SU-DHL-6 (cell line): Measurements from ENCODE around the gene PIR.

ENCODE experiments used
- H2AFZ ChIP-seq: fragments of 200-600 bp; sonication (generic); 2 replicates; pipeline ENCODE4 v1.6.1; 2014; ENCODE audit warnings: low read depth, mild to moderate bottlenecking, moderate library complexity, mixed read lengths, antibody characterized with exemption, low read length; ENCODE audit not compliant: severe bottlenecking
- H3F3A ChIP-seq: fragments of 200-600 bp; shearing (Covaris generic); 2 replicates; pipeline ENCODE4 v1.6.0; 2016; ENCODE audit warnings: antibody characterized with exemption, mild to moderate bottlenecking; ENCODE audit not compliant: insufficient read depth
- H3K27ac ChIP-seq: fragments of 200-600 bp; sonication (generic); 2 replicates; pipeline ENCODE4 v1.5.1; 2016; ENCODE audit warnings: low read depth, mild to moderate bottlenecking, low read length, moderate library complexity, mixed read lengths
- H3K27me3 ChIP-seq: fragments of 200-600 bp; sonication (generic), shearing (Covaris generic); 2 replicates; pipeline ENCODE4 v1.6.0; 2014; ENCODE audit warnings: mild to moderate bottlenecking, low read length
- H3K36me3 ChIP-seq: fragments of 200-600 bp; sonication (generic); 2 replicates; pipeline ENCODE4 v1.6.1; 2014; ENCODE audit warnings: mild to moderate bottlenecking, low read length, mixed read lengths
- H3K4me2 ChIP-seq: fragments of 300-600, 200-600 bp; shearing (Covaris generic), sonication (generic); 2 replicates; pipeline ENCODE4 v1.6.0; 2014; ENCODE audit warnings: low read length, low read depth, mild to moderate bottlenecking; ENCODE audit not compliant: poor library complexity, severe bottlenecking
- H3K4me3 ChIP-seq: fragments of 200-600 bp; sonication (generic); 2 replicates; pipeline ENCODE4 v1.5.1; 2014; ENCODE audit warnings: antibody characterized with exemption, low read length, mild to moderate bottlenecking, mixed read lengths; ENCODE audit not compliant: insufficient read depth, poor library complexity, severe bottlenecking
- H3K79me2 ChIP-seq: fragments of 200-600 bp; sonication (generic); 2 replicates; pipeline ENCODE4 v1.6.1; 2014; ENCODE audit warnings: mild to moderate bottlenecking, low read length, moderate library complexity; ENCODE audit not compliant: insufficient read depth
- H3K9ac ChIP-seq: fragments of 200-600 bp; sonication (generic); 2 replicates; pipeline ENCODE4 v1.7.0; 2014; ENCODE audit warnings: mild to moderate bottlenecking, low read length
- H3K9me2 ChIP-seq: fragments of 200-600 bp; sonication (generic); replicated peaks from 2 replicates; pipeline ENCODE4 v1.6.1; 2014; ENCODE audit warnings: low read length; ENCODE audit not compliant: insufficient read depth
- H3K9me3 ChIP-seq: fragments of 200-600 bp; sonication (generic); 2 replicates; pipeline ENCODE4 v1.6.1; 2014; ENCODE audit warnings: low read length, mixed read lengths; ENCODE audit not compliant: insufficient read depth
- H4K20me1 ChIP-seq: fragments of 200-600 bp; sonication (generic); 2 replicates; pipeline ENCODE4 v1.6.1; 2014; ENCODE audit warnings: low read depth, mild to moderate bottlenecking, antibody characterized with exemption, low read length, moderate library complexity, mixed read lengths
- CTCF ChIP-seq: fragments of 200-600 bp; sonication (generic); IDR thresholded peaks from one replicate; pipeline ENCODE4 v1.5.1; 2017; ENCODE audit warnings: antibody characterized with exemption, mild to moderate bottlenecking, low read length, moderate library complexity; ENCODE audit not compliant: insufficient read depth, poor library complexity, severe bottlenecking

PIR gene

GRCh38 chrX:15336023-15336413 lies 157.1 kb downstream of the PIR start:
- Histone ChIP-seq H3K79me2 (peaks cover 7% of the 10 kb centered on the region; the same call in 1 of the 2 replicates), H3K9me2 (no peaks in the 10 kb centered on the region), H3K9ac (peak overlapping the region; percentile 37; the same call in 1 of the 2 replicates), H3K4me2 (peak overlapping the region; percentile 79), H3K36me3 (no peaks in the 10 kb centered on the region), H3K27me3 (no peaks in the 10 kb centered on the region), H3K4me3 (peak overlapping the region; percentile 61), H3K9me3 (no peaks in the 10 kb centered on the region), H3K27ac (no peak overlapping the region), H2AFZ (peak overlapping the region; percentile 84), H4K20me1 (no peaks in the 10 kb centered on the region), H3F3A (no peaks in the 10 kb centered on the region)
- TF ChIP-seq CTCF: no peak

- Histone ChIP-seq H3K27me3 (no peaks in the 10 kb centered on the region), H3K4me2 (peak within 1 kb of the TSS; percentile 79), H2AFZ (peak within 1 kb of the TSS; percentile 84), H3F3A (no peaks in the 10 kb centered on the region), H3K79me2 (peaks cover 7% of the 10 kb centered on the region; the same call in 1 of the 2 replicates), H3K9me3 (no peaks in the 10 kb centered on the region), H3K4me3 (peak within 1 kb of the TSS; percentile 79), H3K9me2 (no peaks in the 10 kb centered on the region), H3K36me3 (no peaks in the 10 kb centered on the region), H3K9ac (peak within 1 kb of the TSS; percentile 87), H4K20me1 (no peaks in the 10 kb centered on the region), H3K27ac (no peak within 1 kb of the TSS; the same call in 1 of the 2 replicates)
- TF ChIP-seq CTCF: no peak
Measured at GRCh38 chrX:15335135-15336022, 157.8 kb downstream of the PIR start, which contains the start of gene PIGA. TSS of gene PIGA (minus strand) at chrX:15335523. CDS start at chrX:15331930, 3,593 bp downstream.
